SKM-1 treated with dmso at 0.1 percent for 144 hours (cell line): ENCODE measurements around the gene MT1M.

Source experiments
- DNase-seq: peaks from one replicate; lab custom pipeline; 2025; ENCODE audit not compliant: unreplicated experiment; lab: John Stamatoyannopoulos, UW

MT1M gene

DNA sequence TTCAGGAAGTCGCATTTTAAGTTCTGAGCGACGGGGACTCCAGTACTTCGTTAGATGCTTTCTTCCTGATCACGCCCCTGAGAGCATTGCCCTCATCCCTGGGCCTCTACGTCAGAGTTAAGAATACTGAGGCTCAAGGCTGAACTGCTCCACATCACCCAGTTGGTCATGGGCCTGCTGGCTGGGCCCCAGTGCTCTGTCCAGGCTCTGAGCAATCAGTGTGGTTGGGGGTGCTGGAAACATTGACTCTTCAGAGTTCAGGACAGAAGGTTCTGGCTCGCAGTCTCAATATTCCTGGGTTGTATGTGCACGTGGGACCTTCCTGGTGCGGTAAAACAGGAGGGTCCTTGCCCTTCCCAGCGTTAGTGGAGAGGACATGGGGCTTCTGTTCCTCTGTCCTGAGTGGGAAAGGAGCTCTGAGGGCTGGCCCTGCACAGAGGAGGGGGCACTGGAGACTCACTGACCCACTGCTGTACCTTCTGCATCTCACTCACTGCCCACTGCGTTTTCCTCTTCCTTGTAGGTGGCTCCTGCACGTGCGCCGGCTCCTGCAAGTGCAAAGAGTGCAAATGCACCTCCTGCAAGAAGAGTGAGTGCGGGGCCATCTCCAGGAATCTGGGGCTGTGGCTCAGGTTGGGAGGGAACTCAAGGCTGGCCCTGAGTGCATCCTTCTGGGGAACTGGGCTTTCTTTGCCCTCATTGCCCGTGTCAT lies 6.4 kb upstream of the MT1M start:
- no peak for DNase-seq

DNA sequence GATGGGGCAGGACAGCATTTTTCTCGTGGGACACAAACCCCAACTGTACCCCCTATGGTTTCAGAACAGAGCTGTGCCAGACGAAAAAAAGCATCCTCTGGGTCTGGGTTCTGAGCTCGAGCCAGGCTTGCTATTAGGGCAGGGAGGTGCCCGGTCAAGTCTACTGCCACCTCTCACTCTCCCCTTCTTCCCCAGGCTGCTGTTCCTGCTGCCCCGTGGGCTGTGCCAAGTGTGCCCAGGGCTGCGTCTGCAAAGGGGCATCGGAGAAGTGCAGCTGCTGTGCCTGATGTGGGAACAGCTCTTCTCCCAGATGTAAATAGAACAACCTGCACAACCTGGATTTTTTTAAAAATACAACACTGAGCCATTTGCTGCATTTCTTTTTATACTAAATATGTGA lies 5.8 kb upstream of the MT1M start:
- DNase-seq = no peak

DNA sequence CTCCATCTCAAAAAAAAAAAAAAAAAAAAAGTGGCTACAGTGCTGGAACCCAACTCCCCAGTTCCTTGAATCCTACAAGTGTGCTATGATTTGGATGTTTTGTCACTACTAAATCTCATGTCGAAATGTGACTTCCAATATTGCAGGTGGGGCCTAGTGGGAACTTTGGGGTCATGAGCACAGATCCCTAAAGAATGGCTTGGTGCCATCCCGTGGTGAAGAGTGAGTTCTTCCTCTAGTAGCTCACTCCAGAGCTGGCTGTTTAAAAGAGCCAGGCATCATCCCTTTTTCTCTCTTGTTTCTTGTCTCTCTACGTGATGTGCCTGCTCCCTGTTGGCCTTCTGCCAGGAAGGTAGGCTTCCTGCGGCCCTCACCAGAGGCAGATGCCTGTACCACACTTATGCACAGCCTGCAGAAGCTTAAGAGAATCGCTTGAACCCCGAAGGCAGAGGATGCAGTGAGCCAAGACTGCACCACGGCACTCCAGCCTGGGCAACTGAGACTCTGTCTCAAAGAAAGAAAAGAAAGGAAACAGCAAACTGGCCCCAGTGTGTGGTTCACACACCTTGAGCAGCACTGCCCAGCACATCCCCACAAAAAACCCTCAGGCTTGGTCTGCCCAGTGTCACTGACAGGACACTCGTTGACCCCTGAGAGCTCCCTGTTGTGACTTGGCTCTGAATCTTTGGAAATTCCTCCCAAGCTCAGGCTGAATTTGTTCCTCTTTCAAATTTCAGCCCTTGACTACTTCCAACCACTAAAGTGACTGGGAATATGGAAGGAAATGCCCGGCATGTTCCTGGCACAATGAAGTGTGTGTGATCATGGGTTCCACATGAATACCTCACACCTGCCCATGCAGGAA lies 3.7 kb upstream of the MT1M start:
- DNase-seq = no peak

DNA sequence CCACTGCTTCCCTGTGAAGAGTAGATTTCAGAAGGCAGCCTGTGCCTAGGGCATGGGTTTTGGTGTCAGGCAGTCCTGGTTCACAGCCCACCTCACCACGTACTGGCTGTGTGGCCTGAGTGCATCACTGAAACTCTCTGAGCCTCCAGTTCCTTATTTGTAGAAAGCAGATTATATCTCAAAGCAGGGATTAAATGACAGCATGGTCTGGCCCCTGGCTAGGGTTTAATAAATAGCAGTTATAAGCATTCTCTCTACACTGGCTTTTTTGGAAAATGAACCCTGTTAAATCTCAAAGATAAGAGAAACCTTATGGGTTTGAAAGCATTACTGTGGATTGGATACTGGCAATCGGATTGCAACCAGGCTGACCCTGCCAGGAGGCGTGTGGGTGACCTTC lies 2.9 kb upstream of the MT1M start:
- DNase-seq = no peak

DNA sequence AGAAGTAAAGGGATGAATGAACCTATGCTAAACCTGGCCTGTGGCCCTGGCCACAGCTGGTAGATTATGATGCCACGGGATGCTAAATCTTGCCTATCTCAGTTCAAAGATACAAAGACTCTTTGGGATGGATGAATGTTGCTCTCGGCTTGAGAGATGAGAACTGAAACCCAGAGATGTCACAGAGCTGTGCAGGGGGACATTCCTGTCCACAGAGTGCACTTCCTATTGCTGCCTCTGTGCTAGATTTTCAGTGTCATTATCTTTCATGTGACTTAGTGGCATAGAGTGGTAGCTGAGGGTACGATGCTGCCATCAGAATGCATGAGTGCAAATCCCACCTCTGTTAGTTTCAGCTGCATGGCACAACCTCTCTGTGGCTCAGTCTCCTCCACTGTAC lies 2.3 kb upstream of the MT1M start:
- no peak for DNase-seq

DNA sequence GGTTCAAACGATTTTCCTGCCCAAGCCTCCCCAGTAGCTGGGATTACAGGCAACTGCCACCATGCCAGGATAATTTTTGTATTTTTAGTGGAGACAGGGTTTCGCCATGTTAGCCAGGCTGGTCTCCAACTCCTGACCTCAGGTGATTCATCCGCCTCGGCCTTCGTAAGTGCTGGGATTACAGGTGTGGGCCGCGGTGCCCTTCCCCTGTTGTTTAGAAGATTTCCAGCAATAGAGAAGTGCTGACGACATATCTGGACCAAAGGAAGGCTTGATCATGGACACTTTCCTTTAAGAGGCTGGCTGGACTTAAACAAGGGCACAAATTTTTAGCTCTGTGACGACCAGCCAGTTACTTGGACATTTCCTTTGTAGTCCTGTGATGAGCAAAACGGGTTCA lies 1.3 kb upstream of the MT1M start:
- no peak for DNase-seq

DNA sequence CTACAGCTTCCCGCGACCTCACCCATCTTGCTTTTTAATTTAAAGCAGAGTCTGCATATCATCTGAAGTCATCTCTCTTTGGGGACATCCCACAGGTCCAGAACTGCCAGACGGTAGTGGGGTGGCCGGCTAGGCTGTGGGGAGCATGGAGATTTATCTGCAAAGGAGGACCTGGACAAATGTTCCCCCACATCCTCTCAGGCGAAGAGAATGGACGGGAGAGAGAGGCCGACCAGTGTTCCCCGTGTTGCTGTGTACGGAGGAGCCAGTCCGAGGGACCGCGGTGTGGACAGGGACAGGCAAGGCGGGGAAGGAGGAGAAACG lies 665 bp upstream of the MT1M start:
- DNase-seq = no peak

DNA sequence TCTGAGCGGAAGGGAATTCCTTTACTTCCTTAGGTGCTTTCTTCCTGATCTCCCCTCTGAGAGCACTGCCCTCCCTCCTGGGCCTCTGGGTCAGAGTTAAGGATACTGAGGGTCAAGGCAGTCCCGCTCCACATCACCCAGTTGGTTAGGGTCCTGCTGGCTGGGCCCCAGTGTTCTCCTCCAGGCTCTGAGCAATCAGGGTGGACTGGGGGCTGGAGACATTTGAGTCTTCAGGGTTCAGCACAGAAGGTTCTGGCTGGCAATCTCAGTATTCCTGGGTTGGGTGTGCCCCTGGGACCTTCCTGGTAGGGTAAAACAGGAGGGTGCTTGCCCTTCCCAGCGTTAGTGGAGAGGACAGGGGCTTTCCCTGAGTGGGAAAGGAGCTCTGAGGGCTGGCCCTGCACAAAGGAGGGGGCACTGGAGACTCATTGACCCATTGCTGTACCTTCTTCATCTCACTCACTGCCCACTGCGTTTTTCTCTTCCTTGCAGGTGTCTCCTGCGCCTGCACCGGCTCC lies 448 bp downstream of the MT1M start:
- no peak for DNase-seq

DNA sequence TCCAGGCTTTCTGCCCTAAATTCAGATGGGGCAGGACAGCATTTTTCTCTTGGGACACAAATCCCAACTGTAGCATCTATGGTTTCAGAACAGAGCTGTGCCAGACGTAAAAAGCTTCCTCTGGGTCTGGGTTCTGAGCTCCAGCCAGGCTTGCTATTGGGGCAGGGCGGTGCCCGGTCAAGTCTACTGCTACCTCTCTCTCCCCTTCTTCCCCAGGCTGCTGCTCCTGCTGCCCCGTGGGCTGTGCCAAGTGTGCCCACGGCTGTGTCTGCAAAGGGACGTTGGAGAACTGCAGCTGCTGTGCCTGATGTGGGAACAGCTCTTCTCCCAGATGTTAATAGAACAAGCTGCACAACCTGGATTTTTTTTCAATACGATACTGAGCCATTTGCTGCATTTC lies 1.1 kb downstream of the MT1M start:
- DNase-seq = no peak

DNA sequence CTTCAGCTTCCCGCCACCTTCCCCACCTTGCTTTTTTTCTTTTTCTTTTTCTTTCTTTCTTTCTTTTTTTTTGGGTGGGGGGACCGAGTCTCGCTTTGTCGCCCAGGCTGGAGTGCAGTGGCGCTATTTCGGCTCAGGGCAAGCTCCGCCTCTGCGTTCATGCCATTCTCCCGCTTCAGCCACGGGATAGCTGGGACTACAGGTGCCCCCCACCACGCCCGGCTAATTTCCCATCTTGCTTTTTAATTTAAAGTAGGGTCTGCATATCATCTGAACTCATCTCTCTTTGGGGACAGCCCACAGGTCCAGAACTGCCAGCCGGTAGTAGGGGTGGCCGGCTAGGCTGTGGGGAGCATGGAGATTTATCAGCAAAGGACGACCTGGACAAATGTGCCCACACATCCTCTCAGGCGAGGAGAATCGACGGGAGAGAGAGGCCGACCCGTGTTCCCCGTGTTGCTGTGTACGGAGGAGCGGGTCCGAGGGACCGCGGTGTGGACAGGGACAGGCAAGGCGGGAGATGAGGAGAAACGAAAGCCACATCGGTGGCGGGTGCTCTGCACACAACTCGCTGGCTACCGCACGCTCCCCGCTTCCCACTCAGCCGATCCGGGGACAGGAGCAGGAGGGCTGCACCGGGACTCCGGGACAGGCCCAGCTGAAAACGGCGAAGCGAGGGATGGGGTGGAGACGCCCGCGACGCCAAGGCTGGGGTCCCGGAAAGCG lies 2.4 kb downstream of the MT1M start:
- DNase-seq = no peak

DNA sequence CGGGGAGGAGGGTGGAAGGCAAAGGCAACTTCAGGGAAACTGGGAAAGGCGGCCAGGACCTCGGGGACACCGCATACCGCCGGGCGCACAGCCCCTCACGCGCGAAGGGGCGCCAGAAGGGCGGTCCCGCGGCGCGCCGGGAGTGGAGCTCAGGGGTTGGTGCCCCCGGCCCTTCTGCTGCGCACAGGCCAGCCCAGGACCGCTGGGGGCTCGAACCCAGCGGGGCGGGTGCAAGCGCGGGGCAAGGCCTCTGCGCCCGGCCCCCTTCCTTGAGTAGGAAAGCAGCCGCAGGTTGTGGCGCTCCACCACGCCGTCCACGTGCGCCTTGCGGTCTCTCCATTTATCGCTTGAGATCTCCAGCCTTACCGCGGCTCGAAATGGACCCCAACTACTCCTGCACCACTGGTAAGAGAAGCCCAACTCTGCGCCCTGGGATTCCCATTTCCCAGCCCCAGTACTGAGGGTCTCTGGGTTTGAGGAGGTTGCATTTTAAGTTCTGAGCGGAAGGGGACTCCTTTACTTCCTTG lies 3.0 kb downstream of the MT1M start:
- no peak for DNase-seq

DNA sequence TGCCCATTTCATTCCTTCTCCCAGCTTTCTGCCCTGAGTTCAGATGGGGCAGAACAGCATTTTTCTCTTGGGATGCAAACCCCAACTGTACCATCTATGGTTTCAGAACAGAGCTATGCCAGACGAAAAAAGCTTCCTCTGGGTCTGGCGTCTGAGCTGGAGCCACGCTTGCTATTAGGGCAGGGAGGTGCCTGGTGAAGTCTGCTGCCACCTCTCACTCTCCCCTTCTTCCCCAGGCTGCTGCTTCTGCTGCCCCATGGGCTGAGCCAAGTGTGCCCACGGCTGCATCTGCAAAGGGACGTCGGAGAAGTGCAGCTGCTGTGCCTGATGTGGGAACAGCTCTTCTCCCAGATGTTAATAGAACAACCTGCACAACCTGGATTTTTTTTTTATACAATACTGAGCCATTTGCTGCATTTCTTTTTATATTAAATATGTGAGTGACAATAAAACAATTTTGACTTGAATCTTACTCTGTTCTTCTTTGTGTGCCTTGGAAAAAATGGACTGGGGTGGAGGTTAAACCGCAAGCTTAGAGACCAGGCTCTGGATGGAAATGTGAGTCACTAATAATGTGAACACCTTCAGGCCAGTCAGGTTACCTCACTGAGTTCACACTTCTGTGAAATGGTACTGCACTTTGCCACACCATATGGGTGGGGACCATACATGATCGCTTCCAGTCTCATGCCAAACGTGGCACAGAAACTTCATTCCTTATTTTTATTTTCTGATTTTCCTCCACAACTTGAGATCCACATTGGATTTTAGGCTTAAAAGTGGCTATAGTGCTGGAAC lies 4.4 kb downstream of the MT1M start:
- DNase-seq = no peak

DNA sequence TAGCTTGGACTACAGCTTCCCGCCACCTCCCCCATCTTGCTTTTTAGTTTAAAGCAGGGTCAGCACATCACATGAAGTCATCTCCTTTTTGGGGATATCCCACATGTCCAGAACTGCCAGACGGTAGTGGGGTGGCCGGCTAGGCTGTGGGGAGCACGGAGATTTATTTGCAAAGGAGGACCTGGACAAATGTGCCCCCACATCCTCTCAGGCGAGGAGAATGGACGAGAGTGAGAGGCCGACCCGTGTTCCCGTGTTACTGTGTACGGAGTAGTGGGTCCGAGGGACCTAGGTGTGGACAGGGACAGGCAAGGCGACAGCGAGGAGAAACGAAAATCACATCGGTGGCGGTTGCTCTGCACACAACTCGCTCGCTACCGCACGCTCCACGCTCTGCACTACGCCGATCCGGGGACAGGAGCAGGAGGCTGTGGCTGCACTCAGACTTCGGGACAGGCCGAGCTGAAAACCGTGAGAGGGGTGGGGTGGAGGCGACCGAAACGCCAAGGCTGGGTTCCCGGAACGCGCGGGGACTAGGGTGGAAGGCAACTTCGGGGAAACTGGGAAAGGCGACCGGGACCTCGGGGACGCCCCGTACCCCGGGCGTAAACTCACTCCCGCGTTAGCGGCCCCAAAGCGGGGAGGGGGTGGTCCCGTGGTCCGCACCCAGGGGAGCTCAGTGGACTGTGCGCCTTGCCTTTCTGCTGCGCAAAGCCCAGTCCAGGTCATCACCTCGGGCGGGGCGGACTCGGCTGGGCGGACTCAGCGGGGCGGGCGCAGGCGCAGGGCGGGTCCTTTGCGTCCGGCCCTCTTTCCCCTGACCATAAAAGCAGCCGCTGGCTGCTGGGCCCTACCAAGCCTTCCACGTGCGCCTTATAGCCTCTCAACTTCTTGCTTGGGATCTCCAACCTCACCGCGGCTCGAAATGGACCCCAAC lies 5.6 kb downstream of the MT1M start, which contains the start of gene MT1A:
TSS of gene MT1A (plus strand) at position 853 of the 937 bp plus-strand sequence. CDS start at position 926, 73 bp downstream.
- no peak for DNase-seq

DNA sequence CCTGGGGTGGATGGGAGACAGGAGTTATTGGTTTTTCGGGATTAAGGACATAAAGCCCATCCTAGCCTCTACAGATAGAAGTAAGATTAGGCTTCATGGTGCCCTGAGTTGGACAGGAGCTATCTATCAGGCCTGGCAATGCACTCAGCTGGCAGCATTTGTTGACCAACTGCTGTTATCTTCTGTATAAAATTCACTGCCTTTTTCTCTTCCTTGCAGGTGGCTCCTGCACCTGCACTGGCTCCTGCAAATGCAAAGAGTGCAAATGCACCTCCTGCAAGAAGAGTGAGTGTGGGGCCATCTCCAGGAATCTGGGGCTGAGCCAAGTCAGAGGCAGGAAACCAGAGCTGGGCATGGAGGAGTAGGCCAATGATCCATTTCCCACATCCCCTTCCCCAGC lies 6.6 kb downstream of the MT1M start:
- DNase-seq = no peak

DNA sequence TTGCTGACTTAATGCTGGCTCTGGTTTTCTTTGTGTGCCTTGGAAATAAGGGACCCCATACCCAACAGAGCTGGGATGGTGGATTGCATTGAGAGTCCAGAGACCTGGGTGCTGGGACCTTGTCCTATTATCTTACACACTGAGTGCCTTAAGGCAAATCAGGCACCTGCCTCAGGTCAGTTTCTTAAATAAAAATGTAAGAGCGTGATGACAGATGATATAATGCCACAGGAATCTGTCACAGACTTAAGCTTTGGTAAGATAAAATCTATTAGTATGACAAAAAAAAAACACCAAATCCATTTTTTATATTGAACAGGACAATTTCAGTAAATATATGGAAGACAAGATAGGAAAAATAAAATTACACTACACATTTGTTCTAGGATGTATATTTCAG lies 7.6 kb downstream of the MT1M start:
- no peak for DNase-seq

DNA sequence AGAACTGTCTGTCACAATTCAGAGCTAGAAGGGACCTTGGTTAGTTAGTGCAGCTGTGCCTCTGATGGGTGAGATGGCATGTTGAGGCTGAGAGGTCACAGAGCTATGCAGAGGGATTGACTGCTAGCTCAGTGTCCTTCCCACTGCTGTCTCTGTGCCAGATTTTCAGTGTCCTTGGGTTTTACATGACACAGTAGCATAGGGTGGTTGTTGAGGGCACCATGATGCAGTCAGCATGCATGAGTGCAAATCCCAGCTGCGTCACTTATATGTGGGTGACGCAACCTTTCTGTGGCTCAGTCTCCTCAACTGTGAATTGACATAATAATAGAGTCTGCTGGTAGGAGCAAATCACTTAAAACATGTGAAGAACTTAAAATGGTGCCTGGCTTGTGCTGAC lies 8.7 kb downstream of the MT1M start:
- DNase-seq = no peak

DNA sequence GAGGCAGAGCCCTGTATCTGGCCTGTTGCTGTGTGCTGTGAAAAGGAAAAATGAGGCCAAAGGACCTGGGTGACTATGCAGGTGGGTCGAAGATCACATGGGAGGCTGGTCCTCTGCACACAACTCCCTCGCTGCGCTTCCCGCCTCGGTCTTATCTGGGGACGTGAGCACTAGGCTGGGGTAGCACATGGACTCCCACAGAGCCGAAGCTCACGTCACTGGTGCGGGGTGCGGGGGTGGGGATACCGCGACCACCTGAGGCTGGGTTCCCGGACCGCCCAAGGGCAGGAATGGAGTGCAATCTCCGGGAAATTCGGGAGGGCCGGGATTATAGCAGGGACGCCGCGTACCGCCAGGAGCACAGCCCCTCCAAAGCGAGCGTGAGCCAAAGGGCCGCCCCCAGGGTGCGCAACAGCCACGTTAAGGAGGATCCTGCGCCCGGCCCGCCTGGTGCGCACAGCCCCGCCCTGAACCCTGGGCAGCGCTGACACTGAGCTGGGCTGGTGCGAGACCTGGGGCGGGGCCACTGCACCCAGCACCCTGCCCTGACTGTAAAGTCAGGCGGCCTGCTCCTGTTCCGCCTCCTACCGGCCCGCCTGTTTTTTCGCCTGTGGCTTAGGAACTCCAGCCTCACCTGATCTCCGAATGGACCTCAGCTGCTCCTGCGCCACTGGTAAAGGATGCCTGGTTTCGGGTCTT lies 10.8 kb downstream of the MT1M start:
- DNase-seq = no peak

DNA sequence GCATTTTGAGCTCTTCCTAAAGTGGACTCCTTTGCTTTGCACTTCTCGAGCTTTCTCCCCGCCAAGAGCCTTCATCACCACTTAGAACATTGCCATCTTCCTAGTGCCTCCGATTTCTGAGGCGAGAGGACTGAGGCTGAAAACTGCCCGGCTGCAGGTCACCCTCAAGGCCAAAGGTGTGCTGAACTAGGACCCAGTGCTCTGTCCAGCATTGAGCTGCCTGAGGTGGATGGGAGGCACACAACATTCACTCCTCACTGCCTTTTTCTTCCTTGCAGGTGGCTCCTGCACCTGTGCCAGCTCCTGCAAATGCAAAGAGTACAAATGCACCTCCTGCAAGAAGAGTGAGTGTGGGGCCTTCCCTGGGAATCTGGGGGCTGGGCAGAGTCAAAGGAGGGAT lies 11.4 kb downstream of the MT1M start:
- DNase-seq = no peak

DNA sequence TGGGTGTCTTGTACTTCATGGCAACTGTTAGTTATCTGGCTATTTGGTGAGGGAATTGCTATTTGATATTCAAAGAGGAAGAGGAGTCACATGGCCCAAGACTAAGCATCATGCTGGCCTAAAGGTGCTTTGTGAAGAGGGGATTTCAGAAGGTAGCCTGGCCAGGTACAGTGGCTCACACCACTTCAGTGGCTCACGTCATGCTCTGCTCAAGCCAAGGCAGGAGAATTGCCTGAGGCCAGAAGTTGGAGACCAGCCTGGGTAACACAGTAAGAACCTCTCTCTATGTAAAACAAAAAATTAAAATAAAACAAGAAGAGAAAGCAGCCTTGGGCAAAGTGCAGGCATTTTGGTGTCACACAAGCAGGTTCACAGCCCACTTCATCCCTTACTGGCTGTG lies 12.9 kb downstream of the MT1M start:
- no peak for DNase-seq
